Stomach smooth muscle (tissue), 2 donors: ENCODE measurements around the gene ALOX5.

Experiments
- H3K27ac ChIP-seq: one replicate; pipeline ENCODE4 v1.7.0; 2013; ENCODE audit warnings: mild to moderate bottlenecking, low read length, inconsistent platforms
- H3K27me3 ChIP-seq, 2 donors: one replicate each; pipeline ENCODE4 v1.7.0; 2013; ENCODE audit warnings: low read length in 2 of 2; ENCODE audit not compliant: insufficient read depth in 2 of 2, control insufficient read depth in 1 of 2
- H3K36me3 ChIP-seq, 2 donors: one replicate each; pipeline ENCODE4 v1.7.0; 2013; ENCODE audit warnings: low read length in 2 of 2; ENCODE audit not compliant: control insufficient read depth in 2 of 2, insufficient read depth in 2 of 2
- H3K4me1 ChIP-seq: one replicate; pipeline ENCODE4 v1.7.0; 2013; ENCODE audit warnings: low read length; ENCODE audit not compliant: control insufficient read depth, insufficient read depth
- H3K4me3 ChIP-seq, 2 donors: one replicate each; pipeline ENCODE4 v1.7.0; 2013; ENCODE audit warnings: low read length in 2 of 2
- H3K9ac ChIP-seq, 2 donors: one replicate each; pipeline ENCODE4 v1.7.0; 2013; ENCODE audit warnings: low read length in 2 of 2, mild to moderate bottlenecking in 1 of 2
- H3K9me3 ChIP-seq, 2 donors: one replicate each; pipeline ENCODE4 v1.7.0; 2013; ENCODE audit warnings: low read length in 2 of 2; ENCODE audit not compliant: control insufficient read depth in 2 of 2
- donor health status: healthy.
- donor health status: Pancreatic carcinoma.

ALOX5 gene

GRCh38 chr10:45425621-45426563 lies 51.9 kb downstream of the ALOX5 start:
- Histone ChIP-seq H3K36me3 (no peaks in the 10 kb centered on the region), H3K4me1 (peaks cover 4% of the 10 kb centered on the region)

GRCh38 chr10:45427262-45427969 lies 53.4 kb downstream of the ALOX5 start:
- Histone ChIP-seq H3K27me3 (peaks cover 16 to 25% of the 10 kb centered on the region in 2 donors), H3K9me3 (no peaks in the 10 kb centered on the region), H3K36me3 (no peaks in the 10 kb centered on the region), H3K4me3 (no peak overlapping the region), H3K9ac (no peak overlapping the region), H3K27ac (no peak overlapping the region), H3K4me1 (peaks cover 2% of the 10 kb centered on the region)

More at GRCh38 chr10:45425621-45426563, 51.9 kb downstream of the ALOX5 start:
- Histone ChIP-seq H3K4me3 (no peak overlapping the region), H3K9ac (no peak overlapping the region), H3K9me3 (no peaks in the 10 kb centered on the region), H3K27ac (no peak overlapping the region), H3K27me3 (peaks cover 16 to 25% of the 10 kb centered on the region in 2 donors)

- no peak overlapping the region for H3K4me3 ChIP-seq
- no peak overlapping the region for H3K27ac ChIP-seq
- no peak overlapping the region for H3K9ac ChIP-seq
- H3K4me1 ChIP-seq, result peaks cover 2% of the 10 kb centered on the region
- no peaks in the 10 kb centered on the region for H3K9me3 ChIP-seq
- peaks cover 16 to 25% of the 10 kb centered on the region in 2 donors for H3K27me3 ChIP-seq
- H3K36me3 ChIP-seq, result no peaks in the 10 kb centered on the region
Observed at GRCh38 chr10:45427970-45428366, 54.0 kb downstream of the ALOX5 start.

GRCh38 chr10:45428611-45429510 lies 54.8 kb downstream of the ALOX5 start:
- no peaks in the 10 kb centered on the region for H3K36me3 ChIP-seq
- peaks cover 2% of the 10 kb centered on the region for H3K4me1 ChIP-seq
- H3K9ac ChIP-seq, result no peak overlapping the region
- H3K27me3 ChIP-seq, result peaks cover 16 to 25% of the 10 kb centered on the region in 2 donors
- H3K4me3 ChIP-seq, result no peak overlapping the region
- no peaks in the 10 kb centered on the region for H3K9me3 ChIP-seq
- no peak overlapping the region for H3K27ac ChIP-seq

- Histone ChIP-seq H3K27ac (no peak overlapping the region), H3K9me3 (no peaks in the 10 kb centered on the region), H3K4me3 (no peak overlapping the region), H3K27me3 (peaks cover 16 to 25% of the 10 kb centered on the region in 2 donors), H3K36me3 (no peaks in the 10 kb centered on the region), H3K9ac (no peak overlapping the region), H3K4me1 (peaks cover 2% of the 10 kb centered on the region)
Observed at GRCh38 chr10:45429790-45430189, 55.8 kb downstream of the ALOX5 start.

- Histone ChIP-seq H3K27ac (no peak overlapping the region), H3K4me3 (no peak overlapping the region), H3K9ac (no peak overlapping the region), H3K36me3 (no peaks in the 10 kb centered on the region), H3K4me1 (no peaks in the 10 kb centered on the region), H3K27me3 (peaks cover 14 to 19% of the 10 kb centered on the region in 2 donors), H3K9me3 (no peaks in the 10 kb centered on the region)
Observed at GRCh38 chr10:45432113-45432512, 58.1 kb downstream of the ALOX5 start.

- Histone ChIP-seq H3K9ac (no peak overlapping the region), H3K4me1 (no peaks in the 10 kb centered on the region), H3K9me3 (no peaks in the 10 kb centered on the region), H3K36me3 (no peaks in the 10 kb centered on the region), H3K27ac (no peak overlapping the region), H3K4me3 (no peak overlapping the region), H3K27me3 (peaks cover 14% of the 10 kb centered on the region in 2 donors)
Observed at GRCh38 chr10:45432700-45433472, 58.9 kb downstream of the ALOX5 start.

DNA sequence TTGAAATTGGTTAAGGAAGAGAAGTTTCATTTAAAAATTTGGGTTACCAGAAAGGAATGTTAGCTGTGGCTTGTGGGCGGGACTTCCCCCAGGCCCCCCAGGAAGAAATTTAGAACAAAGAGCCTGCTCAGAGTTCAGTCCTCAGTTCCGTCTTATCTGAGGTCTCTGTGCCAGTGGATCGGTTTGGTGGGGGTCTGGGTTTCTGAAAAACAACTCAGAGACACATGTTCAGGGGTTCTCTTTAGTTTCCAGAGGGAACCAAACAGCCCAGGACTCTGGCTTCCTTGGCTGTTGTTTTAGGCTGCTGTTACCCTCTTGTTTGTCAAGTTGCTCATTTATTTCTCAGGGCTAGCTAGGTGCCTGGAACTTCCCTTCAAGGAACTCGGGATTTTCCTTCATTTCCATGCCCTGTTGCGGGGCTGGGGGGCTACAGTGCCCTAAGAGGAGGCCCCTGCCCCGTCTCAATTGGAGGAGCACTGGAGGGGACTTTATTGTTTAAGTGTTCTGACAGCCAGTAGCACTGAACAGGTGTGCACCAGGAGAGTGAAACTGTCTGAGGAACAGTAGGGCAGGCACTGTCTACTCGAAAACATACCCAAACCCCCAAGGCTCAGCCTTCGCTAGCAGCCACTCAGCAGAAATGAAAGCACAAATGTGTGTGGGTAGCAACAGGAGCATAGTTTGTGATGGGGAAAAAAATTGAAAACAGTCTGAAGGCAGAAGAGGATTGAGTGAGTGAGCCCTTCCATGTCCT lies 59.9 kb downstream of the ALOX5 start:
- H3K9ac ChIP-seq, result no peak overlapping the region
- H3K27me3 ChIP-seq, result peaks cover 5 to 7% of the 10 kb centered on the region in 2 donors
- H3K27ac ChIP-seq, result no peak overlapping the region
- no peak overlapping the region for H3K4me3 ChIP-seq
- H3K4me1 ChIP-seq, result no peaks in the 10 kb centered on the region
- H3K36me3 ChIP-seq, result no peaks in the 10 kb centered on the region
- no peaks in the 10 kb centered on the region for H3K9me3 ChIP-seq

- Histone ChIP-seq H3K9me3 (no peaks in the 10 kb centered on the region), H3K27ac (no peak overlapping the region), H3K9ac (no peak overlapping the region), H3K4me3 (no peak overlapping the region), H3K27me3 (peaks cover 9 to 11% of the 10 kb centered on the region in 2 donors), H3K36me3 (no peaks in the 10 kb centered on the region), H3K4me1 (no peaks in the 10 kb centered on the region)
Observed at GRCh38 chr10:45437587-45438465, 63.8 kb downstream of the ALOX5 start.
